ENCODE results near the gene TRAPPC14. TPM values are rescaled to one million over a fixed set of nuclear protein-coding genes. Genes with fewer than 3 reads are reported as not detected.
A peak's percentile ranks its signal among the peaks of the same experiment; 100 is the strongest.

The TRAPPC14 gene
- total and polyA plus RNA-seq, 10 of the 15 experiments (the other 5 are each of a cell fraction or from before 2014, with no cell fraction given) = 0.21 to 24.7 (median 7.5) TPM

DNA sequence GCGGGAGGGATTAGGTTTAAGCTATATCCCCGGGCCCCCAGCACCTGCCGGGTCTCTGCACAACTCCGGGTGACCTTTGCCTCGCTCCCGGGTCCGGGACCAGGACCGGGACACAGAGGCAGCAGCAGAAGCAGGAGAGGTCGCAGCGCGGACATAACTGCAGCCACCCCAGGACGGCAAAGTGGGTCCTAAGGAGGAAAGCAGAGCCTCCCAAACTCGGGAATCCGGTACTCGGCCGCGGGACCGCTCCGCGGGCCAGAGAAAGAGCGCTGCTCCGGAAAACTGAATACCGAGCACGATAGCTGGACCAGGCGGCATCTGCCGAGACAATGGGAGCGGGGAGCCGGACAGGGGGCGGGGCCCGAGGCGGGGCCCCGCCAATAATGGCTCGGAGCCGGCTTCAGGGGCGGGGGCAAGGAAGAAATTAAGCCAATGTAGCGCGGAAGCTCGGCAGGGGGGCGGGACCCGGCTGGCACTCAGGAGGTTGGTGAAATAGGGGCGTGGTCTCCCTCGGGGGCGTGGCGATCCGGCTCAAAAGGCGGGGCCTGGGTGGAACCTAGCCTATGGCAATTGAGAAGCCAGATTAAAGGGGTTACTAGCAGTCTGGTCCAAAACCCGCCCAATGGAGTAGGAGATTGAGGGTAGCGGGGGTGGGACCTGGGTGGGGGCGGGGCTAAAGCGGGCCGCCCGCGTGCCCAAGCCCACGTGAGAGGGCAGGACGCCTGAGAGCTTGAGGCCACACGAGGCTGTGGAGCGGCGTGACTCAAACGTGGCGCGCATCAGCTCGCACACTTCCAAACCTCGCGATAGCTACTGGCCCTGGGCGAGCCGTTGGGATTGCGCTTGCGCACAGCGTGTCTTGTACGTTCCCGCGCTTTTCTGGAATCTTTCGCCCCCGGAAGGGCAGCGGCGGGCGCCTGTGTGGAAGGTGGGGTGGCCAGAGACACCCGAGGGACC is 18.8 kb upstream of the TRAPPC14 start, which contains the start of the genes GPC2 and STAG3 (continued):
- TF ChIP-seq, protein P1, sequence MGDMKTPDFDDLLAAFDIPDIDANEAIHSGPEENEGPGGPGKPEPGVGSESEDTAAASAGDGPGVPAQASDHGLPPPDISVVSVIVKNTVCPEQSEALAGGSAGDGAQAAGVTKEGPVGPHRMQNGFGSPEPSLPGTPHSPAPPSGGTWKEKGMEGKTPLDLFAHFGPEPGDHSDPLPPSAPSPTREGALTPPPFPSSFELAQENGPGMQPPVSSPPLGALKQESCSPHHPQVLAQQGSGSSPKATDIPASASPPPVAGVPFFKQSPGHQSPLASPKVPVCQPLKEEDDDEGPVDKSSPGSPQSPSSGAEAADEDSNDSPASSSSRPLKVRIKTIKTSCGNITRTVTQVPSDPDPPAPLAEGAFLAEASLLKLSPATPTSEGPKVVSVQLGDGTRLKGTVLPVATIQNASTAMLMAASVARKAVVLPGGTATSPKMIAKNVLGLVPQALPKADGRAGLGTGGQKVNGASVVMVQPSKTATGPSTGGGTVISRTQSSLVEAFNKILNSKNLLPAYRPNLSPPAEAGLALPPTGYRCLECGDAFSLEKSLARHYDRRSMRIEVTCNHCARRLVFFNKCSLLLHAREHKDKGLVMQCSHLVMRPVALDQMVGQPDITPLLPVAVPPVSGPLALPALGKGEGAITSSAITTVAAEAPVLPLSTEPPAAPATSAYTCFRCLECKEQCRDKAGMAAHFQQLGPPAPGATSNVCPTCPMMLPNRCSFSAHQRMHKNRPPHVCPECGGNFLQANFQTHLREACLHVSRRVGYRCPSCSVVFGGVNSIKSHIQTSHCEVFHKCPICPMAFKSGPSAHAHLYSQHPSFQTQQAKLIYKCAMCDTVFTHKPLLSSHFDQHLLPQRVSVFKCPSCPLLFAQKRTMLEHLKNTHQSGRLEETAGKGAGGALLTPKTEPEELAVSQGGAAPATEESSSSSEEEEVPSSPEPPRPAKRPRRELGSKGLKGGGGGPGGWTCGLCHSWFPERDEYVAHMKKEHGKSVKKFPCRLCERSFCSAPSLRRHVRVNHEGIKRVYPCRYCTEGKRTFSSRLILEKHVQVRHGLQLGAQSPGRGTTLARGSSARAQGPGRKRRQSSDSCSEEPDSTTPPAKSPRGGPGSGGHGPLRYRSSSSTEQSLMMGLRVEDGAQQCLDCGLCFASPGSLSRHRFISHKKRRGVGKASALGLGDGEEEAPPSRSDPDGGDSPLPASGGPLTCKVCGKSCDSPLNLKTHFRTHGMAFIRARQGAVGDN (IDR thresholded peaks at IDR 0.05) = peak; percentile 52; the same call in 1 of the 2 replicates
- TF ChIP-seq NR2C2 (IDR thresholded peaks at IDR 0.05; ENCODE audit: borderline replicate concordance, control insufficient read depth, insufficient read length, low read depth) (no peak), ATF7 (IDR thresholded peaks at IDR 0.05; ENCODE audit: low read depth) (no peak), TAF1 (IDR thresholded peaks at IDR 0.05; ENCODE audit: borderline replicate concordance, low read depth, low read length) (0 out of 2 replicates have a peak, but pooled peaks have one; percentile 18), EGR1 (IDR thresholded peaks at IDR 0.05; ENCODE audit: borderline replicate concordance in 1 of 2, low read depth in 2 of 2, low read length in 2 of 2) (0 out of 3 replicates have a peak, but pooled peaks of 1 of the 2 experiments have one; percentile 36), LARP7 (IDR thresholded peaks at IDR 0.05) (no peak), NFYB (IDR thresholded peaks at IDR 0.05; ENCODE audit: insufficient read depth, low read depth, low read length) (peak; percentile 83; the same call in 1 of the 2 replicates), MEF2B (IDR thresholded peaks at IDR 0.05; ENCODE audit: partially characterized antibody, poor library complexity, severe bottlenecking) (peak; percentile 28), SP1 (IDR thresholded peaks at IDR 0.05; ENCODE audit: low read depth, low read length) (peak; percentile 54), TARDBP (IDR thresholded peaks at IDR 0.05; ENCODE audit: borderline replicate concordance) (0 out of 2 replicates have a peak, but pooled peaks have one; percentile 61)
- TF ChIP-seq, protein P2, sequence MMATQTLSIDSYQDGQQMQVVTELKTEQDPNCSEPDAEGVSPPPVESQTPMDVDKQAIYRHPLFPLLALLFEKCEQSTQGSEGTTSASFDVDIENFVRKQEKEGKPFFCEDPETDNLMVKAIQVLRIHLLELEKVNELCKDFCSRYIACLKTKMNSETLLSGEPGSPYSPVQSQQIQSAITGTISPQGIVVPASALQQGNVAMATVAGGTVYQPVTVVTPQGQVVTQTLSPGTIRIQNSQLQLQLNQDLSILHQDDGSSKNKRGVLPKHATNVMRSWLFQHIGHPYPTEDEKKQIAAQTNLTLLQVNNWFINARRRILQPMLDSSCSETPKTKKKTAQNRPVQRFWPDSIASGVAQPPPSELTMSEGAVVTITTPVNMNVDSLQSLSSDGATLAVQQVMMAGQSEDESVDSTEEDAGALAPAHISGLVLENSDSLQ (IDR thresholded peaks at IDR 0.05) = peak; percentile 80
- TF ChIP-seq, protein P3, sequence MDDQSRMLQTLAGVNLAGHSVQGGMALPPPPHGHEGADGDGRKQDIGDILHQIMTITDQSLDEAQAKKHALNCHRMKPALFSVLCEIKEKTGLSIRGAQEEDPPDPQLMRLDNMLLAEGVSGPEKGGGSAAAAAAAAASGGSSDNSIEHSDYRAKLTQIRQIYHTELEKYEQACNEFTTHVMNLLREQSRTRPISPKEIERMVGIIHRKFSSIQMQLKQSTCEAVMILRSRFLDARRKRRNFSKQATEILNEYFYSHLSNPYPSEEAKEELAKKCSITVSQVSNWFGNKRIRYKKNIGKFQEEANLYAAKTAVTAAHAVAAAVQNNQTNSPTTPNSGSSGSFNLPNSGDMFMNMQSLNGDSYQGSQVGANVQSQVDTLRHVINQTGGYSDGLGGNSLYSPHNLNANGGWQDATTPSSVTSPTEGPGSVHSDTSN (IDR thresholded peaks at IDR 0.05; ENCODE audit: insufficient replicate concordance, low read depth, low read length) = peak; percentile 30

Data from GM12878 (cell line).